Measurements from ENCODE around the gene RNF6. TPM values are rescaled to one million over a fixed set of nuclear protein-coding genes. Genes with fewer than 3 reads are reported as not detected.

The RNF6 gene
- total RNA-seq (2022; extraction: Qiagen RNA extraction; ENCODE audit: low read depth), result 26.3 to 31.2 TPM (median 28.2 TPM) in 5 replicates

DNA sequence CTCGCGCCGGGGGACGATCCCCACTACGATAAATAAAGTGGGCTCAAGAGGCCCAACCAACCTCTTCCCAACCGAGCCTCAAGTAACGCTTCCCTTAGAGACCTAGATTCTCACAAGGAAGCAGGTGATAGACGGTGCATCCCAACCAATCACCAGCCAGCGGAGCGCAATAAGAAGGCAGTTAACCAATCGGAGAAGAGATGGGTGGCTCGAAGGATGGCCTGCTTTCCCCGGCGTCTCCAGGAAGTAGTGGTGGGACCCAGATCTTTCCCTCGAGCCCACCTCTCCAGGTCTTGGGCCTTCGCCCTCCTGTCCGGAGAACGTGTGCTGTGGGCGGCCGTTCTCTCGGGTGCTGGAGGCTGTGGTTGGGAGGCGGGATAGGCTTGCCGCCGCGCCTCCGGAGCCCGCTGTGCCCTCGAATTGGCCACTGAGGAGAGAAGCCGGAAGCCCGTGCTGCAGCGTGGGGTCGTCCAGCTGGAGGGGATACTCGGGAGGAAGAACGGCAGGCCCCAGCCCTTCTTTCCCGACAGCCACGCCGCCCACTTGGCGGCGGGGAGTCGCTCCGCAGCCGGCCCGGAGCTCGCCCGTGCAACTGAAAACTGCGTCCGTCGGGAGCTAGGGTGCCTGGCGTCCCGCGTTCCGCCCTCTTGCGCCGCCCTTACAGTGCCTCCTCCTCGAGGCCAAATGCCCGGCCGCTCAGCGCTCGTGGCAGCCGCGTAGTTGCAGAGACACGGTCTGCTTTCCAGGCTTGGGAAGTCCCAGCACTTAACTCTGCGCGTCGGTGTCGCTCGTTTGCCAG lies at the start of gene RNF6:
TSS of gene RNF6 (minus strand) at position 594 of the 799 bp plus-strand sequence. CDS start 2,665 bp downstream, outside the sequence.

DNA sequence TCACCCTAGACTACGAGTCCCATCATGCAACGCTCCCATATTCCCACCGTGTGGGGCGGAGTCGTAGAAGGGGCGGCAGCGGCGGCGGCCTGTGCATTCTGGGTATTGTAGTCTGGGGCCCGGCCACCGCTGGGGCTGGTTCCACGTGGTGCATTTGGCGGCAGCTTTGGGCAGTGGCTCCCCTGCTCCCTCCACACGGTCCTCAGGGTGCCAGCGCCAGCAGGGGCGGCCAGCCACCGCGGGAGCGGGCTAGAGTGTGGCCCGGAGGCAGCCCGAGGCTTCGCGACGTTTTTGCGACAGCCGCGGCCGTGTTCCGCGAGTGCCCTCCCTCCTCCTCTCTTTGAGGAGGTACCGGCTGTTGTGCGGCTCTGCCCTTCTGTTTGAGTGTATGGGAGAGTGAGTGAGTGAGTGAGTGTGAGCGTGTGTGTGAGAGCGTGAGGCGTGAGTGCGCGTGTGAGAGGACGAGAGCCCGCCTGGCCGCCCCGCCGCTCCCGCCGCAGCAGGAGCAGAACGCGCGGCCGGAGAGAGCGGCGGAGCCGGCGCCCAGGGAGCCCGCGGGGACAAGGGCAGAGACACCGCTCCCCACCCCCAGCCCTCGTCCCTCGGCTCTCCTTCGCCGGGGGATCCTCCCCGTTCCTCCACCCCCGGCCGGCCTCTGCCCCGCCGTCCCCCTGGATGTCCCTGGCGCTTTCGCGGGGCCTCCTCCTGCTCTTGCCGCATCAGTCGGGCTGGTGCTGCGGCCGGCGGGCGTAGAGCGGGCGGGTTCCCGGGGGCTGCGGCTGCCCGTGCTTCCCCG lies 31.9 kb upstream of the RNF6 start, which contains the start of gene CDK8:
TSS of gene CDK8 (plus strand) at position 343 of the 796 bp plus-strand sequence. CDS start 513 bp downstream, outside the sequence.

Other genes starting within 250 kb of the RNF6 start
- not detected in 5 replicates for gene SHISA2, start 170.3 kb downstream of the RNF6 start, total RNA-seq (2022; extraction: Qiagen RNA extraction; ENCODE audit: low read depth)
- gene CDK8, start 31.8 kb upstream of the RNF6 start, total RNA-seq (2022; extraction: Qiagen RNA extraction; ENCODE audit: low read depth), result 9.1 to 13.4 TPM (median 11.3 TPM) in 5 replicates